HUES48 (cell line): ENCODE results near the gene TAF1.
"Not testable (repeated sequence)": the region's sequence is repeated elsewhere in the genome, so short reads cannot be mapped to it uniquely, and the experiment has no call there.

Experiments
- H3K27ac ChIP-seq: one replicate; pipeline ENCODE4 v1.7.0; 2013; ENCODE audit warnings: low read depth, low read length, inconsistent platforms
- H3K27me3 ChIP-seq: 2 replicates; pipeline ENCODE4 v1.6.1; 2013; ENCODE audit warnings: mild to moderate bottlenecking, low read length; ENCODE audit not compliant: control insufficient read depth, insufficient read depth
- H3K36me3 ChIP-seq: 2 replicates; pipeline ENCODE4 v1.6.1; 2013; ENCODE audit warnings: low read length; ENCODE audit not compliant: control insufficient read depth, insufficient read depth
- H3K4me1 ChIP-seq: 2 replicates; pipeline ENCODE4 v1.6.1; 2013; ENCODE audit warnings: mild to moderate bottlenecking, low read length; ENCODE audit not compliant: control insufficient read depth, insufficient read depth
- H3K4me3 ChIP-seq: 2 replicates; pipeline ENCODE4 v1.5.1; 2013; ENCODE audit warnings: mild to moderate bottlenecking, low read depth, low read length
- H3K9ac ChIP-seq: 2 replicates; pipeline ENCODE4 v1.6.1; 2013; ENCODE audit warnings: mild to moderate bottlenecking, low read depth, low read length, moderate library complexity
- H3K9me3 ChIP-seq: 2 replicates; pipeline ENCODE4 v1.6.1; 2013; ENCODE audit warnings: low read length; ENCODE audit not compliant: control insufficient read depth, insufficient read depth

The TAF1 gene

DNA sequence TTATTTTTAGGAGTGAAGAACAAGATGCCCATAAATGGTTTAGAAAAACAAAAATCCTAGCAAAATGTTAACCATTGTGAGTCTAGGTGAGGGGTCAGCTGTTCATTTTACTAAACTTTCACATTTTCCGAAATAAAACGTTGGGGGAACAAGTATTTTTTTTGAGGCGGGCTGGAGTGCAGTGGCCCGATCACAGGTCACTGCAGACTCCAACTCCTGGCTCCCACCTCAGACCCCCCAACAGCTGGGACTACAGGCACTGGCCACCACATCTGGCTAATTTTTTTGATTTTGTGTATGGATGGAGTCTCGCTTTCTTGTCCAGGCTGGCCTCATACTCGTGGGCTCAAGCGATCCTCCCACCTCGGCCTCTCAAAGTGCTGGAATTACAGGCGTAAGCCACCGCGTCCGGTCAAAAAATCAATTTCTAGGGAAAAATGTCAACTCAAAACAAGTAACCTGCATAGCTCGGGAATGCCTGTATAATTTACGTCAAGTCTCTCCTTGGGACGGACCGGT is 742 bp upstream of the TAF1 start:
- peak overlapping the region; percentile 90 for H3K4me3 ChIP-seq
- H3K9ac ChIP-seq: peak overlapping the region; percentile 85
- H3K4me1 ChIP-seq: no peaks in the 10 kb centered on the region
- H3K9me3 ChIP-seq: peaks cover 20% of the 10 kb centered on the region
- H3K36me3 ChIP-seq: peaks cover 10% of the 10 kb centered on the region; the same call in 1 of the 2 replicates
- no peaks in the 10 kb centered on the region for H3K27me3 ChIP-seq
- H3K27ac ChIP-seq: peak overlapping the region; percentile 90

DNA sequence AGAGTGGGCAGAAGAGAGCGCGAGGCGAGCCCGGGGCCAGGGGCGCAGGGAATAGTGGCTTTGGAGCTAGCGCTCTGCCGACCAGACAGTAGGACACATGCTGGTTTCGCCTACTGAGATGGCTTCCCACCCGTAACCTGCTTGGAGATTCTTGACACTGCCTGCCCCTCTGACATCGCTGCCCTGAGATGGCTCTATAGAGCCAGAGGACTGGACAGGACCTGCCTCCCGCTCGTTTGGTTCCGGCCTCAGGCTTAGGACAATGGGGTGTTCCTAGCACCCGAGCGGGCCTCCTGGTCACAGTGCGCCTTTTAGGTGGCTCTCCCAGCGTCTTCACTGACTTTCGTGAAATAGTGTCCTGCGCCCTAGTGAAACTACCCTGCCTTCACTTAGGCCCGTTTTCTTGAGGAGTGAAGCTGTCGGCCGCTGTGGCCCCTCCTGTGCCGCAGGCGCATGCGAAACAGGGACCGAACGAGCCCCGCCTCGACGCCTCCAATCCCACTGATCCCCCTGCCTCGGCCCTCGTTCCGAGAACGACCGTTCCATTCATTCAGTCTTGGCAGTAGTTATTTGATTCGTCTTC is 608 bp downstream of the TAF1 start:
- H3K9ac ChIP-seq: peak overlapping the region; percentile 66
- peaks cover 22% of the 10 kb centered on the region for H3K36me3 ChIP-seq
- no peaks in the 10 kb centered on the region for H3K27me3 ChIP-seq
- peaks cover 21% of the 10 kb centered on the region for H3K9me3 ChIP-seq
- H3K27ac ChIP-seq: peak overlapping the region; percentile 90
- H3K4me1 ChIP-seq: no peaks in the 10 kb centered on the region
- H3K4me3 ChIP-seq: peak overlapping the region; percentile 90

DNA sequence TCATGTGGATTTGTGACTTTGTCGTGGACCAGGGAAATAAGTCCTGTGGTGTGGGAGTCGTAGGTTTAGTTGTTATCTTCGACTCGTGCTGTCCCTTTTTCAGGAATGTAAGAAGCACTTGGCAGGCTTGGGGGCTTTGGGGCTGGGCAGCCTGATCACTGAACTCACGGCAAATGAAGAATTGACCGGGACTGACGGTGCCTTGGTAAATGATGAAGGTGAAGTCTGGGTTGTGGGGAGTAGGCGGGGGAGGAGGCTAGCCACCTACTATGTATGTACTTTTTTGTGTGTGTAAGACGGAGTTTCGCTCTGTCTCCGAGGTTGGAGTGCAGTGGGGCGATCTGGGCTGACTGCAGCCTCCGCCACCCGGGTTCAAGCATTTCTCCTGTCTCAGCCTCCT is 1.2 kb downstream of the TAF1 start:
- Histone ChIP-seq H3K27ac (no peak overlapping the region), H3K4me1 (no peaks in the 10 kb centered on the region), H3K36me3 (peaks cover 26% of the 10 kb centered on the region)

GRCh38 chrX:71372388-71372787 is 6.2 kb downstream of the TAF1 start:
- Histone ChIP-seq H3K27me3 (no peaks in the 10 kb centered on the region), H3K27ac (no peak overlapping the region), H3K36me3 (peaks cover 60% of the 10 kb centered on the region), H3K4me3 (no peak overlapping the region), H3K4me1 (no peaks in the 10 kb centered on the region), H3K9ac (no peak overlapping the region), H3K9me3 (peaks cover 24% of the 10 kb centered on the region)

More for the DNA sequence above, 1.2 kb downstream of the TAF1 start:
- Histone ChIP-seq H3K4me3 (peak overlapping the region; percentile 90), H3K27me3 (no peaks in the 10 kb centered on the region), H3K9ac (peak overlapping the region; percentile 66), H3K9me3 (peaks cover 22% of the 10 kb centered on the region)

DNA sequence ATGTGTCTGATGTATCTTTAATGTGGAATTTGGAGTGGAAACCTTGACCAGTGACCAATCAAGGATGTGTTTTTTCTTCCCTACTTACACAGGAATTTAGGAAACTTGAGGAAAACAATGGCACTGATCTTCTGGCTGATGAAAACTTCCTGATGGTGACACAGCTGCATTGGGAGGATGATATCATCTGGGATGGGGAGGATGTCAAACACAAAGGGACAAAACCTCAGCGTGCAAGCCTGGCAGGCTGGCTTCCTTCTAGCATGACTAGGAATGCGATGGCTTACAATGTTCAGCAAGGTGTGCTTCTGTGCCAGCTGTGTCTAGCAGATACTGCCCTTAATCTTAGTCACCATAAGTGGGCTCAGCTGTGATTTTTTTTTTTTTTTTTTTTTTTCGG is 12.6 kb downstream of the TAF1 start:
- H3K4me1 ChIP-seq: no peaks in the 10 kb centered on the region
- no peak overlapping the region for H3K27ac ChIP-seq
- H3K4me3 ChIP-seq: no peak overlapping the region
- H3K36me3 ChIP-seq: peaks cover 84% of the 10 kb centered on the region
- H3K9ac ChIP-seq: no peak overlapping the region
- peaks cover 24% of the 10 kb centered on the region for H3K9me3 ChIP-seq
- no peaks in the 10 kb centered on the region for H3K27me3 ChIP-seq

- H3K27me3 ChIP-seq: not testable (repeated sequence)
These were observed 25.6 kb downstream of the TAF1 start for GRCh38 chrX:71391725-71392124.

GRCh38 chrX:71393919-71394318 is 27.8 kb downstream of the TAF1 start:
- Histone ChIP-seq H3K27ac (no peak overlapping the region), H3K36me3 (peaks cover 89% of the 10 kb centered on the region), H3K4me3 (no peak overlapping the region), H3K27me3 (no peaks in the 10 kb centered on the region), H3K4me1 (no peaks in the 10 kb centered on the region), H3K9me3 (peaks cover 27% of the 10 kb centered on the region), H3K9ac (no peak overlapping the region)

More at GRCh38 chrX:71391725-71392124, 25.6 kb downstream of the TAF1 start:
- H3K9me3 ChIP-seq: peaks cover 27% of the 10 kb centered on the region
- not testable (repeated sequence) for H3K4me1 ChIP-seq, H3K4me3 ChIP-seq, H3K9ac ChIP-seq, H3K27ac ChIP-seq
- peaks cover 90% of the 10 kb centered on the region for H3K36me3 ChIP-seq

DNA sequence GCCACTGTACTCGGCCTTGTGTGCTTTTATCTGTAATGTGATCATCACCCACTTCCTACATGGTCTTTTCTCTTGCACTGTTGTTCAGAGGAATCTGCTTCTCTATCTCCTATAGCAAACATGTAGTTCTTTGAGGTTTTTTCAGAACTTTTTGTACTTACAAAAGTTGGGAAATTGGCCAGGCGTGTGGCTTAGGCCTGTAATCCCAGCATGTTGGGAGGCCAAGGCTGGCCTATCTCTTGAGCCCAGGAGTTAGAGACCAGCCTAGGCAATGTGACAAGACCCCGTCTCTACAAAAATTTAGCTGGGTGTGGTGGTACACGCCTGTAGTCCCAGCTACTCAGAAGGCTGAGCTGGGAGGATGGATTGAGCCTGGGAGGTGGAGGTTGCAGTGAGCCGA is 30.4 kb downstream of the TAF1 start:
- no peak overlapping the region for H3K27ac ChIP-seq
- H3K36me3 ChIP-seq: peaks cover 76% of the 10 kb centered on the region
- H3K4me1 ChIP-seq: no peaks in the 10 kb centered on the region
- H3K27me3 ChIP-seq: no peaks in the 10 kb centered on the region
- no peak overlapping the region for H3K4me3 ChIP-seq
- no peak overlapping the region for H3K9ac ChIP-seq
- H3K9me3 ChIP-seq: peaks cover 32% of the 10 kb centered on the region

DNA sequence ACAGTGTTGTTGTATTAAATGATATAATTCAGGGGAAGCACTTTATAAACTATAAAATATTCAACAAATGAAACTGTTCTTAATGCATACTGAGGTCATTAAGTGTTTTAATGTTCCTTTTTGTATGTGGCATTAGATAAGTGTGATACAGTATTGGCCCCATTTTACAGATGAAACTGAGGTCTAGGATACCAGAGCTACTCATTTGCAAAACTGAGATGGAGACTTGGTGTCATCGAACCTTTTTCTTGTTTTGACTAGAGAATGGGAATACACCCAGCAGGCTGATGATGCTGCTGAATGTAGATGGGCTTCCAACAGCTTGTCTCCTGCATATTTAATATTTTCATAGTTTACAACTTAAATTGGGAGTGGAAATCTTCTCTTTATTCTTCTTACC is 34.6 kb downstream of the TAF1 start:
- no peaks in the 10 kb centered on the region for H3K4me1 ChIP-seq
- no peak overlapping the region for H3K27ac ChIP-seq
- peaks cover 58% of the 10 kb centered on the region for H3K36me3 ChIP-seq
- H3K9ac ChIP-seq: no peak overlapping the region
- H3K4me3 ChIP-seq: no peak overlapping the region
- H3K27me3 ChIP-seq: no peaks in the 10 kb centered on the region
- H3K9me3 ChIP-seq: peaks cover 29% of the 10 kb centered on the region

- not testable (repeated sequence) for H3K27ac ChIP-seq, H3K9ac ChIP-seq, H3K4me1 ChIP-seq, H3K4me3 ChIP-seq, H3K27me3 ChIP-seq
- Histone ChIP-seq H3K9me3 (peaks cover 15% of the 10 kb centered on the region), H3K36me3 (peaks cover 49% of the 10 kb centered on the region)
These were observed 50.1 kb downstream of the TAF1 start for GRCh38 chrX:71416260-71416659.

DNA sequence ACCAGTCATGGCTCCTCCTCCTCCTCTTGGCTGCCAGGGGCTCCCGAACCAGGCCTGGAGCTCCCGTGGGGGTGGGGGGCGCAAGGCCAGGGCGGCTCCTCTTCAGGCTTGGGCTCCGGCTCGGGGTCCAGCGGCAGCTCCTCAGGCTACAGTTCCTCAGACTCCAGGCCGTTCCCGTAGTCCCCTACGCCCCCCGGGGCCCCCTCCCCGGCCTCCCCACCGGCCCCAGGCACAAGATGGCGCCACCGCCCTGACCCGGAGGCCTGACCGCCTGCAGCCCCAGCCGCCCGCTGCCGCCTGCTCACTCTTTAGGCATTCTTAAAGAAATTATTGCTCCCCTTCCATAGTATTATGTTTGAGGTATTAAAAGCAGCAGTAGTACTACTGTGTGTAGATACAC is 54.5 kb downstream of the TAF1 start:
- H3K4me1 ChIP-seq: no peaks in the 10 kb centered on the region
- no peak overlapping the region for H3K9ac ChIP-seq
- no peak overlapping the region for H3K27ac ChIP-seq
- peaks cover 56% of the 10 kb centered on the region for H3K36me3 ChIP-seq
- peaks cover 20% of the 10 kb centered on the region for H3K9me3 ChIP-seq
- no peaks in the 10 kb centered on the region for H3K27me3 ChIP-seq
- no peak overlapping the region for H3K4me3 ChIP-seq
